CD4-positive, alpha-beta T cell treated with Interleukin-12 subunit alpha and Interleukin-12 subunit beta, for 1 hour (primary cell): Measurements from ENCODE around the gene PSMB9.

Source experiments
- DNase-seq: peaks from one replicate; pipeline ENCODE4 v3.0.0-alpha.2; 2020

The PSMB9 gene

DNA sequence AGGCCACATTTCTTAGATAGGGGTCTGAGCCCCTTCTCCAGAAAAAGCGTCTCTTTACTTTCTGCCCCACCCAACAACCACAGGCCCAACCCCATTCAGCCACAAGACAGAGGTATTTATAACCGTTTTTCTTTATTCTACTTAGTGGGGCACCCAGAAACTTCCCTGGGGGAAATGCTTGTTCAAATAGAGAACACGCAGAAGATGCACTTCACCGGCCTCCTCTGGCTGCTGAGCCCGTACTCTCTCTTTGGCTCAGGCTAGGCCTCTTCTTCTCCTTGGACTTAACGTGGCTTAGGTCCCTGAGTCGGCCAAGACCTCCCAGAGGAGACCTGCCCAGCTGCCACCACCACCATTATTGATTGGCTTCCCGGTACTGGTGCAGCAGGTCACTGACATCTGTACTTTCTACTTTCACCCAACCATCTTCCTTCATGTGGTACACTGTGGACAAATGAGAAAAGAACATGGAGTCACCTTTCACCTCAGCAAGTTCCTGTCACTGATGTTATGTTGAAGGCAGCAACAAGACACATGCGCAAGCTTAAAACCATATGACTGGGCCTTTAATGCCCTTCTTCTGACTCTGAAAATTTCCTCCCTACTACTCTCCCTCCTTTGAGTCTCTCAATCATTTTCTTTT, 13.3 kb upstream of the PSMB9 start:
- peak; percentile 53 for DNase-seq

DNA sequence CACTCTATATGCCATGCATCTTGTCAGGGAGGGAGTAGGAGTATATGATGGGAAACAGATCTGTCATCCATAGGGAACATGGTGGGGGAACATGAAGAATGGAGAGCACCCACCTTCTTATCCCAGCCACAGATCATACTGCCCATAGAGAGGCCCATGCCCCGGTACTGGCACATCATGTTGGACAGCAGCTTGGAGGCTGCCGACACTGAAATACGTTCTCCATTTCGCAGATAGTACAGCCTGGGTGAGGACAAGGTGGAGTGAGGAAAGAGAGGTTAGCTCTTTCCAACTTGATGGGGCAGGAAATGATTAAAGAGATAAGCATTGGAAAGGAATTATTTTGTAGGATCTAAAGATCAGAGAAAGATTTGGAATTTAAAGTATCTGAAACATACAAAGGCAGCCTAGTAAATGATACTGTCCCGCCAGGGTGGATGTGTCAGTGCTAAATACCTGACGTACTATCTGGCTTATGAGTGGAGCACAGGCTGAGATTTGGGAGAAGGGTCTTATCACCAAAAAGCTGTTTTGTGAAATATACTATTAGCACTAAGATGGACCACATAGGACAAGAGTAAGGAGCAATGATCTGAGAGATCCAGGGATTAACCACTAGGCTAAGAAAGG, 11.9 kb upstream of the PSMB9 start:
- no peak for DNase-seq

- no peak for DNase-seq
These were observed 11.3 kb upstream of the PSMB9 start for GRCh38 chr6:32842690-32843089.

DNA sequence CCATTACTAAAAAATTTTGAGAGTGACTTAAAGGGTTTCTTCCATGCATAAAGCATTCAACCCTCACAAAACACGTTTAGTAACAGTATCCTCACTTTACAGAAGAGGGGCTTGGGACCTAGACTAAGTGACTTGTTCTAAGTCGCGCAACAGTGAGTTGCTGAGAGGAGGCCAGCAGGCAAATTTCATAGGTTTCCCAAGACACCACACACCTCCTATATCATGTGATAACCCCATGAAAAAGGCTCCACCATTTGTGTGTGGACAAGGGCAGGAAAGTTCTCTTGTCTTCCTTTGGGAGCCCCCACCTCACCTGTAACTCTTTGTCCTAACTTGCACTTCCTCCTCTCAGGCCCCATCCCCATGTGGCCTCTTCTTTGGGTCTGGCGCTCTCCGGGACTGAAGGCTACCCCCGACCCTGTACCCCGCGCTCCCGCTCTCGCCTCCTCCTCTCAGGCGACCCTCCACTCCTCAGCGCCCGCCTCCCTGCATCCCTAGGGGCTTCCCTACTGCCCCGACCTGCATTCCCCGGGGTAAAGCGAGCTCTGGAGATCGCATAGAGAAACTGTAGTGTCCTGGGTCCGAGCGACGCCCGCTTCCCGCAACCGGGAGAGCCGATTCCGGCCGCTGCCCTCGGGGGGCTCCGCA, 10.5 kb upstream of the PSMB9 start:
- no peak for DNase-seq

GRCh38 chr6:32843979-32844838, 9.8 kb upstream of the PSMB9 start, which contains the start of gene PSMB8:
Gene PSMB8 (minus strand): TSS chr6:32844047. CDS start chr6:32843996, 51 bp downstream.
- peak; percentile 98 for DNase-seq

GRCh38 chr6:32844839-32845383, 9.1 kb upstream of the PSMB9 start:
- peak; percentile 53 for DNase-seq

DNA sequence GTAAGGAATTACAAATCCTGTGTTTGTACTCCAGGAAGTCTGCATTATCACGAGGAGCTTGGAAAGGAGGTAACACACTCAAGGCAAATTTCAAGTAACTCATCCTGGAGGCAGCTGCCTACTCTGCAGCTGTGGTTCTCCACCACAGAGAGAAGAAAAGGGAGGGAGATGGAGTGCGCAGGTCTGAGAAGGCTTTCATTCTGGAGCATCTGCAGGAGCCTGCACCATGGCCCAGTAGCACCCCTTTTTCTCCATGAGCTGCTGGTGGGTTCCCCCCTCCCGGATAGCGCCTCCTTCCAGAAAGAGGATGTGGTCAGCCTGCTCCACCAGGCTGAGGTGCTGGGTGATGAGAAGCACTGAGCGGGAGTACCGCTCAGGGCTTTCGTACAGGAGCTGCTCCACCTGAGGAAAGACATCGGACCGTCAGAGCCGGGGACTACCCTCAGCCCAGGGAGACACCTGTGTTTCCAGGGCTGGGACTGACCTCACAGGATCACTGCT, 8.6 kb upstream of the PSMB9 start:
- peak; percentile 59 for DNase-seq

- DNase-seq: no peak
These were observed 7.0 kb upstream of the PSMB9 start for GRCh38 chr6:32847004-32847403.

- DNase-seq: no peak
These were observed 6.2 kb upstream of the PSMB9 start for GRCh38 chr6:32847795-32848194.

GRCh38 chr6:32849126-32849525, 4.9 kb upstream of the PSMB9 start:
- no peak for DNase-seq

GRCh38 chr6:32851025-32851424, 3.0 kb upstream of the PSMB9 start:
- DNase-seq: no peak

DNA sequence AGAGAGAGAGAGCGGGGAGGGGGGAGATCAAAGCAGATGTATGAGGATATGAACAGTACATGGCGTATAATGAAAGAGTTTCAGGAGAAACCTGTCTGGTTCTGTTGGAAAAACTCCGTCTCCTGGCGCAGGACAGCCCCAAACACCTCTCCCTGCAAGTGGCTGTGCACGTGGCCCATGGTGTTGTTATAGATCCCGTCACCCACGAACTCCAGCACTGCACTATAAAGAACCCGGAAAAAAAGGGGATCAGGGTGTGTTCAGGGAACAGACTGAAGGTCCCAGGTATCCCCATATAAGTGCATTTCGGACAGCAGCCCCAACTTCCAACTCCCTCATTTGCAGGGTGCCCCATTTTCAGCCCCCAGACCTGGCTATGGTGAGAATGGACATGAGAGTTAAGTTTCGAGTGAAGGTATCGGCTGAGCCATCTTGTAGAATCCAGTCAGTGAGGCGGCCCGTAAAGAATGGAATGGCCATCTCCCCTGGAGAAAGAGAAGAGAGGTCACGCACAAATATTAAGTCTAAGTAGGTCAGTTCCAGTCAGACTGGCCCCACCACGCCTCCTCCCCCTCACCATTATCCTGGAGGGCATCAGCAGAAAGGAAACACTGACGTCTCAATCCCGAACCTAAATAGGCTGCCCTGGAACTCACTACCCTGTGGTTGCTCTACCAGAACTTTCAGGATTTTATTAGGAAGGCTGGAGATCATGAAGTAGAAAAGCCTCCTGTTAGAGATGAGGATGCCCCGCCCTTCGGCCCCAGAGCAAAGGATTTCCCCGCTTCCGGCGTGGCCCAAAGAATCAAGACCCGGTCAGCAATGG, 1.8 kb upstream of the PSMB9 start:
- DNase-seq: peak; percentile 47

DNA sequence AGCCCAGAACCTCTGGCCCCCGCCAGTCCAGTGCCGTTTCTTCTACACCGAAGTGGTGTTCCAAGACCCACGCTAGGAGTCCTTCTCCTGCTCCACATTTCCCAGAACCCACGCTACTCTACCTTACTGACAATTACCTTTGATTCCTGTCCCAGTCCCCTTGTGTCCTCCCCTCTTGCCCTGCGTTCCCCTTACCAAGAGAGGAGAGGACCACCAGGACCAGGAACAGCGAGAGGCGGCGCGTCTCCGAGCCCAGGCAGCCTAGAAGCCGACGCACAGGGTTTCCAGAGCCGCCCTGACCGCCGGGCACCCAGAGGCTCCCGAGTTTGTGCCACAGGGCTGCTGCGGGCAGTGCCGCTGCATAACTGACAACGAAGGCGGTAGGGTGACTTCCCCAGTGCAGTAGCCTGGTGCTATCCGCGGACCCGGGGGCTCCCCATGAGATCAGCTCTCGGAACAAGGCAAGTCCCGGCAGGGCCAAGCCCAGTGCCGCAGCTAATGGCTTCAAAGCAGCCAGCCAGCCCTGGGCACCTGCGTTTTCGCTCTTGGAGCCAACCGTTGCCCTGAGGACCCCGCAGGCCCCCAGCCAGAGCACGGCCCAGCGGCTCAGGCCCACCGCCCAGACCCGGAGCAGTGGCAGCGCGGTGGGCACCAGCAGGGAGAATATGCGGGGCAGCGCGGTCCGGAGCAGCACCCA, 1.0 kb upstream of the PSMB9 start:
- peak; percentile 57 for DNase-seq

- peak; percentile 65 for DNase-seq
These were observed 585 bp downstream of the PSMB9 start for GRCh38 chr6:32854376-32855178.

GRCh38 chr6:32855467-32856174, 1.6 kb downstream of the PSMB9 start:
- DNase-seq: no peak

GRCh38 chr6:32857156-32857891, 3.3 kb downstream of the PSMB9 start:
- DNase-seq: no peak

- DNase-seq: no peak
These were observed 4.2 kb downstream of the PSMB9 start for GRCh38 chr6:32858194-32858593.

GRCh38 chr6:32860674-32861073, 6.7 kb downstream of the PSMB9 start:
- DNase-seq: no peak

GRCh38 chr6:32862725-32863124, 8.7 kb downstream of the PSMB9 start:
- no peak for DNase-seq
